ENCODE data around the gene ATF4.

The ATF4 gene

DNA sequence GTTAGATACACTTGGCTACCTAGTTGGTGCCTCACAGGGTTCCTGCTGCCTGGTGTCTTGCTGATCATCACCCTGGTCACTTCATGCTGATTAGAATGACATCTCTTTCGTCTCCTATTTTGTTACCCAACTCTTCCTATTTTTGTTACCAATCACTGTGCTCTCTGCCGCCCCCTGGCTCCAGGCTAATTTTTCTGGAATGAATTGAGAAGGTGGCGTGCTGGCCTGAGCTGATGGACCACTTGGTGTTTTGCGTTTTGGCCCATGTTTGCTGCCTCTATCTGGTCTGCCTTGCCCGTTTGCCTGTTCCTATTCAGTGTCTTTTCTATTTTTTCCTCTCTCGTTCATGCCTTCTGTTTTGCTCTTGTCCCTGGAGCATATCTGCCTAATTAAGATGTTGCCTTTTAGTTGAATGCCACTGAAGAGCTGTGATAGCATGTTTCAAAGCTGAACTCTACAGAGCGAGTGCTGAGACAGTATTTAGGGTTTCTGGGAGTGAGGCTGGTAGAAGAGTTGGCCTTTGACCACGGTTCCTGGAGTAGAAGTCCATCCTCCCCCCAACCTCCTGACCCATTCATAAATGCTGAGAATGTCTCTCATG, 5.9 kb upstream of the ATF4 start:
- TF ChIP-seq SIN3A (IDR thresholded peaks at IDR 0.05; ENCODE audit: borderline replicate concordance, insufficient read depth, low read length) (no peak), POLR2AphosphoS5 (IDR thresholded peaks at IDR 0.05; ENCODE audit: low read depth, low read length) (no peak), TAF1 (IDR thresholded peaks at IDR 0.05; ENCODE audit: borderline replicate concordance, insufficient read depth, low read length) (no peak), FOXP2 (optimal IDR thresholded peaks at IDR 0.05; ENCODE audit: borderline replicate concordance, extremely low read depth, extremely low read length, insufficient read depth) (no peak)
- TF ChIP-seq, protein P1, sequence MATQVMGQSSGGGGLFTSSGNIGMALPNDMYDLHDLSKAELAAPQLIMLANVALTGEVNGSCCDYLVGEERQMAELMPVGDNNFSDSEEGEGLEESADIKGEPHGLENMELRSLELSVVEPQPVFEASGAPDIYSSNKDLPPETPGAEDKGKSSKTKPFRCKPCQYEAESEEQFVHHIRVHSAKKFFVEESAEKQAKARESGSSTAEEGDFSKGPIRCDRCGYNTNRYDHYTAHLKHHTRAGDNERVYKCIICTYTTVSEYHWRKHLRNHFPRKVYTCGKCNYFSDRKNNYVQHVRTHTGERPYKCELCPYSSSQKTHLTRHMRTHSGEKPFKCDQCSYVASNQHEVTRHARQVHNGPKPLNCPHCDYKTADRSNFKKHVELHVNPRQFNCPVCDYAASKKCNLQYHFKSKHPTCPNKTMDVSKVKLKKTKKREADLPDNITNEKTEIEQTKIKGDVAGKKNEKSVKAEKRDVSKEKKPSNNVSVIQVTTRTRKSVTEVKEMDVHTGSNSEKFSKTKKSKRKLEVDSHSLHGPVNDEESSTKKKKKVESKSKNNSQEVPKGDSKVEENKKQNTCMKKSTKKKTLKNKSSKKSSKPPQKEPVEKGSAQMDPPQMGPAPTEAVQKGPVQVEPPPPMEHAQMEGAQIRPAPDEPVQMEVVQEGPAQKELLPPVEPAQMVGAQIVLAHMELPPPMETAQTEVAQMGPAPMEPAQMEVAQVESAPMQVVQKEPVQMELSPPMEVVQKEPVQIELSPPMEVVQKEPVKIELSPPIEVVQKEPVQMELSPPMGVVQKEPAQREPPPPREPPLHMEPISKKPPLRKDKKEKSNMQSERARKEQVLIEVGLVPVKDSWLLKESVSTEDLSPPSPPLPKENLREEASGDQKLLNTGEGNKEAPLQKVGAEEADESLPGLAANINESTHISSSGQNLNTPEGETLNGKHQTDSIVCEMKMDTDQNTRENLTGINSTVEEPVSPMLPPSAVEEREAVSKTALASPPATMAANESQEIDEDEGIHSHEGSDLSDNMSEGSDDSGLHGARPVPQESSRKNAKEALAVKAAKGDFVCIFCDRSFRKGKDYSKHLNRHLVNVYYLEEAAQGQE (IDR thresholded peaks at IDR 0.05; ENCODE audit: insufficient read depth in 1 of 2, low read depth in 2 of 2, low read length in 2 of 2) = no peak

GRCh38 chr22:39515266-39516050, 4.9 kb upstream of the ATF4 start:
- TF ChIP-seq FOXP2 (optimal IDR thresholded peaks at IDR 0.05; ENCODE audit: borderline replicate concordance, extremely low read depth, extremely low read length, insufficient read depth) = no peak
- TF ChIP-seq, protein P1 (IDR thresholded peaks at IDR 0.05; ENCODE audit: insufficient read depth in 1 of 2, low read depth in 2 of 2, low read length in 2 of 2) = no peak
- TF ChIP-seq SIN3A (IDR thresholded peaks at IDR 0.05; ENCODE audit: borderline replicate concordance, insufficient read depth, low read length) = no peak
- no peak for TF ChIP-seq POLR2AphosphoS5 (IDR thresholded peaks at IDR 0.05; ENCODE audit: low read depth, low read length)
- TF ChIP-seq TAF1 (IDR thresholded peaks at IDR 0.05; ENCODE audit: borderline replicate concordance, insufficient read depth, low read length) = no peak

DNA sequence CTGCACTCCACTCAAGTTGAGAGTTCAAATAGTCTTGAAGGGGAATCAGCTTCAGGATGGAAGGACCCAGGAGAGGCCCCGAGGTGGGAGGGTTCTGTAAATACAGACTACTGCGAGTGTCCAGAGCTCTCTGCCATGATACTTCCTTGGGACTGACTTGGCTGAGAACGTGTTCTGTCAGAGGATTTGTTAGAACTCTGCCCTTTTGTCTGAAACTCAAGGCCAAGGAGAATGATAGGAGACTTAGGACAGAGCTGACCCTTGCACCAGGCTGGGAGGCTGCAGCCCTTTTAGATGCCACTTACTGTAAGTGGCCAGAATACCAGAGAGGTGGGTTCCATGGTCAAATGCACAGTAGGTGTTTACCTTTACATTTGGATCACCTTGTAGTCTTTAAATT, 2.9 kb upstream of the ATF4 start:
- TF ChIP-seq, protein P1 (IDR thresholded peaks at IDR 0.05; ENCODE audit: insufficient read depth in 1 of 2, low read depth in 2 of 2, low read length in 2 of 2) = no peak
- TF ChIP-seq TAF1 (IDR thresholded peaks at IDR 0.05; ENCODE audit: borderline replicate concordance, insufficient read depth, low read length) (no peak), FOXP2 (optimal IDR thresholded peaks at IDR 0.05; ENCODE audit: borderline replicate concordance, extremely low read depth, extremely low read length, insufficient read depth) (no peak), SIN3A (IDR thresholded peaks at IDR 0.05; ENCODE audit: borderline replicate concordance, insufficient read depth, low read length) (no peak), POLR2AphosphoS5 (IDR thresholded peaks at IDR 0.05; ENCODE audit: low read depth, low read length) (no peak)

DNA sequence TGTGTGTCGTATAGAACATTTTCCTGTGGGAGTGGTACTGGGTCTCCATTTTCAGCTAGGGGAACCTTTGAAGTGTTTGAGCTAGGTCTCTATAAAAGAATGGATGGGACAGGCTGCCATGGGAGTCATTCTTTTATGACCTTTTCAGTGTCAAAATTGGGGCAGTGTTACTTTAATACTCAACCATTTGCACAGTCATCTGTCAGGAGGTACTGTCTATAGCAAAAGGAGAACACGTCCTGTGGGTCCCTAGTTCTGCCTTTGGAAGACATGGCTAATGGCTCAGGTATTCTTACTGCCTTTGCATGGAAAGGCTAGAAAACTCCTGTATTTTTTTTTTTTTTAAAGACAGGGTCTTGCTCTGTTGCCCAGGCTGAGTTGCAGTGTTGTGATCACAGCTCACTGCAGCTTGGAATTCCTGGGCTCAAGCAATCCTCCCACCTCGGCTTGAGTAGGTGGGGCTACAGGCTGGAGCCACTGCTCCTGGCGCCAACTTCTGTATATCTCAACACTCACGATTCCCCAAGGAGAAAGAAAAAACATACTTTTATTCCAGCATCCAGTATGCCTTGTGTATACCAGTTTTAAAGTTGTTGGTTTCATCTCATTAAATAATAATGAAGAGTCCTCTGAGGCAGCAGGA, 2.1 kb upstream of the ATF4 start:
- TF ChIP-seq SIN3A (IDR thresholded peaks at IDR 0.05; ENCODE audit: borderline replicate concordance, insufficient read depth, low read length) = no peak
- TF ChIP-seq TAF1 (IDR thresholded peaks at IDR 0.05; ENCODE audit: borderline replicate concordance, insufficient read depth, low read length) = no peak
- TF ChIP-seq FOXP2 (optimal IDR thresholded peaks at IDR 0.05; ENCODE audit: borderline replicate concordance, extremely low read depth, extremely low read length, insufficient read depth) = no peak
- no peak for TF ChIP-seq POLR2AphosphoS5 (IDR thresholded peaks at IDR 0.05; ENCODE audit: low read depth, low read length)
- TF ChIP-seq, protein P1 (IDR thresholded peaks at IDR 0.05; ENCODE audit: insufficient read depth in 1 of 2, low read depth in 2 of 2, low read length in 2 of 2) = no peak
